Esophagus (tissue), 2 donors: Measurements from ENCODE around the gene MYOF. TPM values are rescaled to one million over a fixed set of nuclear protein-coding genes. Genes with fewer than 3 reads are reported as not detected.

ENCODE experiments used
- H3K27ac ChIP-seq, 2 donors: one replicate each; pipeline ENCODE4 v1.5.1; 2013; ENCODE audit warnings: low read depth in 2 of 2, mild to moderate bottlenecking in 2 of 2, inconsistent platforms in 1 of 2, low read length in 1 of 2, moderate library complexity in 1 of 2
- H3K27me3 ChIP-seq, 2 donors: one replicate each; pipeline ENCODE4 v1.6.1; 2013; ENCODE audit warnings: low read length in 2 of 2, control low read depth in 1 of 2, mild to moderate bottlenecking in 1 of 2; ENCODE audit not compliant: insufficient read depth in 2 of 2, control insufficient read depth in 1 of 2
- H3K36me3 ChIP-seq, 2 donors: one replicate each; pipeline ENCODE4 v1.6.1; 2013; ENCODE audit warnings: low read length in 1 of 2; ENCODE audit not compliant: control insufficient read depth in 2 of 2, insufficient read depth in 2 of 2
- H3K4me1 ChIP-seq, 2 donors: one replicate each; pipeline ENCODE4 v1.6.1; 2013; ENCODE audit warnings: low read length in 1 of 2; ENCODE audit not compliant: control insufficient read depth in 2 of 2, insufficient read depth in 2 of 2
- H3K4me3 ChIP-seq, 2 donors: one replicate each; pipeline ENCODE4 v1.5.1; 2013; ENCODE audit warnings: low read length in 2 of 2, mild to moderate bottlenecking in 2 of 2, low read depth in 1 of 2, moderate library complexity in 1 of 2
- H3K9me3 ChIP-seq, 2 donors: one replicate each; pipeline ENCODE4 v1.6.1; 2013; ENCODE audit warnings: mild to moderate bottlenecking in 2 of 2, low read depth in 1 of 2, low read length in 1 of 2, moderate library complexity in 1 of 2; ENCODE audit not compliant: control insufficient read depth in 2 of 2, insufficient read depth in 1 of 2
- WGBS, 2 donors: extraction: QIAGEN DNeasy Blood & Tissue Kit; methylation state at CpG; one replicate each; pipeline ENCODE4 v1.1.7; 2013; 5-methylcytosine and 5-hydroxymethylcytosine counted together
- polyA plus RNA-seq, 2 donors: library from polyadenylated mRNA; stranded (reverse); fragments of 200-250 nt; gene quantifications; one replicate each; pipeline ENCODE4 v1.2.3, GENCODE V29; 2013
- donor health status: healthy with polysubstance abuse.
- donor health status: Bipolar disorder and iron deficiency.

Gene MYOF
- polyA plus RNA-seq, 2 donors: 30.2 to 32.1 TPM

- no peak overlapping the region for H3K27ac ChIP-seq
- H3K36me3 ChIP-seq: no peaks in the 10 kb centered on the region
- no peaks in the 10 kb centered on the region for H3K9me3 ChIP-seq
- H3K4me1 ChIP-seq: no peaks in the 10 kb centered on the region
- WGBS, 2 donors: 48 to 63% methylated on average over 6 of the region's 6 CpGs
- H3K4me3 ChIP-seq: no peak overlapping the region
- no peaks in the 10 kb centered on the region for H3K27me3 ChIP-seq
These were observed 20.9 kb upstream of the MYOF start for GRCh38 chr10:93503075-93503474.

GRCh38 chr10:93501650-93502049, 19.5 kb upstream of the MYOF start:
- Histone ChIP-seq H3K4me3 (no peak overlapping the region), H3K27ac (no peak overlapping the region), H3K9me3 (no peaks in the 10 kb centered on the region), H3K36me3 (no peaks in the 10 kb centered on the region), H3K27me3 (no peaks in the 10 kb centered on the region), H3K4me1 (peaks cover 0 to 2% of the 10 kb centered on the region in 2 donors)

GRCh38 chr10:93498166-93498565, 16.0 kb upstream of the MYOF start:
- H3K36me3 ChIP-seq: no peaks in the 10 kb centered on the region
- no peak overlapping the region for H3K27ac ChIP-seq
- peaks cover 0 to 2% of the 10 kb centered on the region in 2 donors for H3K4me1 ChIP-seq
- WGBS, 2 donors: 45 to 62% methylated on average over 5 of the region's 5 CpGs
- no peaks in the 10 kb centered on the region for H3K27me3 ChIP-seq
- no peaks in the 10 kb centered on the region for H3K9me3 ChIP-seq
- no peak overlapping the region for H3K4me3 ChIP-seq

DNA sequence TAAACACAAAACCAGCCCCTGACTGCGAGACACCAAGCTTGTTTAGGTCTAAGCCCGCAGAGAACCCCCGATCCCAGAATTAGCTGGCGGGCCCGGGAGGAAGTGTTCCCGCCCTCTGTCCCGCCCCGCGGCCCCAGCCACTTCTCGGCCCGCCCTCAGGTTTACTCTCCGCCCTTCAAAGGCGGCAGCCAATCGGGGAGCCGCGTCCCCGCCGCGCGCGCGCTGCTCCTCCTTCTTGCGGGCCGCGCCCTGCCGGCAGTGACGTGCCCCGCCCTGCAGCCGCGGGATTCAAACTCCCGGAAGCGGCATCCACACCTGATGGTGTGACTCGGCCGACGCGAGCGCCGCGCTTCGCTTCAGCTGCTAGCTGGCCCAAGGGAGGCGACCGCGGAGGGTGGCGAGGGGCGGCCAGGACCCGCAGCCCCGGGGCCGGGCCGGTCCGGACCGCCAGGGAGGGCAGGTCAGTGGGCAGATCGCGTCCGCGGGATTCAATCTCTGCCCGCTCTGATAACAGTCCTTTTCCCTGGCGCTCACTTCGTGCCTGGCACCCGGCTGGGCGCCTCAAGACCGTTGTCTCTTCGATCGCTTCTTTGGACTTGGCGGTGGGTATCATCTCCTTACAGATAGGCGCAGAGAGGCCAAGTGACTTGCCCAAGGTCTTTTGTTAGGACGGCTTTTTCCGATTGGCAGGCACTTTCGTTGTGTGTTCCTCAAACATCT, 14.3 kb upstream of the MYOF start, which contains the start of gene CEP55:
CEP55 (plus strand) TSS at position 291 of the 720 bp plus-strand sequence. CDS start 3,440 bp downstream, outside the sequence.
- Histone ChIP-seq H3K4me3 (peak within 1 kb of the TSS; percentile 61 to 66), H3K27me3 (no peaks in the 10 kb centered on the region), H3K27ac (peak within 1 kb of the TSS; percentile 63 to 66), H3K9me3 (no peaks in the 10 kb centered on the region), H3K4me1 (peaks cover 0 to 2% of the 10 kb centered on the region in 2 donors), H3K36me3 (no peaks in the 10 kb centered on the region)
- 1% methylated on average over 63 to 68 of the region's 68 CpGs for WGBS, 2 donors

GRCh38 chr10:93495654-93496321, 13.7 kb upstream of the MYOF start:
- WGBS, 2 donors: 1% methylated on average over 28 of the region's 28 CpGs
- H3K27ac ChIP-seq: peak overlapping the region; percentile 63 to 66
- H3K36me3 ChIP-seq: no peaks in the 10 kb centered on the region

GRCh38 chr10:93494494-93494893, 12.4 kb upstream of the MYOF start:
- peaks cover 0 to 2% of the 10 kb centered on the region in 2 donors for H3K4me1 ChIP-seq
- H3K27ac ChIP-seq: no peak overlapping the region
- H3K9me3 ChIP-seq: no peaks in the 10 kb centered on the region
- H3K36me3 ChIP-seq: no peaks in the 10 kb centered on the region
- WGBS, 2 donors: 97 to 99% methylated on average over 2 of the region's 2 CpGs
- no peak overlapping the region for H3K4me3 ChIP-seq
- no peaks in the 10 kb centered on the region for H3K27me3 ChIP-seq

More at GRCh38 chr10:93495654-93496321, 13.7 kb upstream of the MYOF start:
- Histone ChIP-seq H3K9me3 (no peaks in the 10 kb centered on the region), H3K4me3 (peak overlapping the region; percentile 61 to 66), H3K4me1 (peaks cover 0 to 2% of the 10 kb centered on the region in 2 donors), H3K27me3 (no peaks in the 10 kb centered on the region)

DNA sequence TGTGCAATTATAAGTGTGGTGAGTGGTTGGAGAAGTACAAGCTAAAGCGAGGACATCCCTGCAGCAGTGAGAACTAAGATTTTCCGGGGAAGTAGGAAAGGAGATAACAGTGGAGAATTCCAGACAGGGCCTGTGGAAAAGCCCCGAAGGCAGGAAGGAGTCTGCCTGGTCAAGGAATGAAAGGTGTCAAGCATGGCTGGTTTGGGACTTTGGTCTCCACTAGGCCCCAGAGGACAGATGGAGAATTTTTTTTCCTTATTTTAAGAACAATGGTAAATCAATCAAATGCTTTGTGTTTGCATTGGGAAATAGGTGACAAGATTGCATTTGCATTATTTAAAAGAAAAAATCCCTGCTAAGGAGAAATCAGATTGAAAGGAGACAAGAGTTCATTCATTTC, 11.0 kb upstream of the MYOF start:
- no peaks in the 10 kb centered on the region for H3K36me3 ChIP-seq
- no peaks in the 10 kb centered on the region for H3K9me3 ChIP-seq
- WGBS, 2 donors: 69 to 91% methylated on average over 3 of the region's 3 CpGs
- H3K4me3 ChIP-seq: no peak overlapping the region
- no peaks in the 10 kb centered on the region for H3K27me3 ChIP-seq
- peaks cover 0 to 2% of the 10 kb centered on the region in 2 donors for H3K4me1 ChIP-seq
- no peak overlapping the region for H3K27ac ChIP-seq

GRCh38 chr10:93491602-93492121, 9.5 kb upstream of the MYOF start:
- no peaks in the 10 kb centered on the region for H3K36me3 ChIP-seq
- H3K9me3 ChIP-seq: no peaks in the 10 kb centered on the region
- H3K4me3 ChIP-seq: no peak overlapping the region
- no peak overlapping the region for H3K27ac ChIP-seq
- H3K27me3 ChIP-seq: no peaks in the 10 kb centered on the region
- H3K4me1 ChIP-seq: peaks cover 0 to under 1% of the 10 kb centered on the region in 2 donors
- 72 to 74% methylated on average over 2 of the region's 2 CpGs for WGBS, 2 donors

GRCh38 chr10:93488956-93489528, 6.9 kb upstream of the MYOF start:
- no peaks in the 10 kb centered on the region for H3K36me3 ChIP-seq
- H3K27ac ChIP-seq: no peak overlapping the region
- H3K27me3 ChIP-seq: no peaks in the 10 kb centered on the region
- 92 to 93% methylated on average over 4 of the region's 4 CpGs for WGBS, 2 donors
- H3K4me3 ChIP-seq: no peak overlapping the region
- no peaks in the 10 kb centered on the region for H3K4me1 ChIP-seq
- H3K9me3 ChIP-seq: no peaks in the 10 kb centered on the region
